PC-9 (cell line): ENCODE measurements around the gene SDCBP2.

Source experiments
- EZH2 ChIP-seq: fragments of 200-600 bp; sonication (generic); IDR thresholded peaks from 2 replicates; pipeline ENCODE4 v1.8.0; 2017; ENCODE audit warnings: antibody characterized with exemption, low read depth
- TF ChIP-seq, protein P1 (sequence below): fragments of 200-600 bp; sonication (generic); conservative IDR thresholded peaks from 2 replicates; pipeline ENCODE4 v1.6.1; 2017; ENCODE audit warnings: mixed run types, antibody characterized with exemption, mild to moderate bottlenecking, moderate library complexity

DNA sequence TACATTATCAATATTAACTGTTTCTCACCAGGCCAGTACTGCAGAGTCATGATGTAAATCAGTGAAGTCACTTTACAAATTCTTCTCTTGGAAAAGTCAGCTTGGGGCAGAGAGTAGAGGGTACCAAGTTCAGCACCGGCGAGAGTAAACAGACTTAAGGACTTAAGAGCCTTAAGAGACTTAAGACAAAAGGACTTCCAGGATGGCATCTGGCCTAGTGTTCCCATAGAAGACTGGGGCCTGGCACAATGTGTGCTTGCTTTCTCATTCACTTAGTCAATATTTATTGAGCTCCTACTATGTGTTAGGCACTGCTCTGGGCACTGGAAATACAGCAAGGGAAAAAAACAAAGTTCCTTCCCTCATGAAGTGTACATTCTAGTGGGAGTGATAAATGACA lies 64.2 kb downstream of the SDCBP2 start:
- TF ChIP-seq, protein P1, sequence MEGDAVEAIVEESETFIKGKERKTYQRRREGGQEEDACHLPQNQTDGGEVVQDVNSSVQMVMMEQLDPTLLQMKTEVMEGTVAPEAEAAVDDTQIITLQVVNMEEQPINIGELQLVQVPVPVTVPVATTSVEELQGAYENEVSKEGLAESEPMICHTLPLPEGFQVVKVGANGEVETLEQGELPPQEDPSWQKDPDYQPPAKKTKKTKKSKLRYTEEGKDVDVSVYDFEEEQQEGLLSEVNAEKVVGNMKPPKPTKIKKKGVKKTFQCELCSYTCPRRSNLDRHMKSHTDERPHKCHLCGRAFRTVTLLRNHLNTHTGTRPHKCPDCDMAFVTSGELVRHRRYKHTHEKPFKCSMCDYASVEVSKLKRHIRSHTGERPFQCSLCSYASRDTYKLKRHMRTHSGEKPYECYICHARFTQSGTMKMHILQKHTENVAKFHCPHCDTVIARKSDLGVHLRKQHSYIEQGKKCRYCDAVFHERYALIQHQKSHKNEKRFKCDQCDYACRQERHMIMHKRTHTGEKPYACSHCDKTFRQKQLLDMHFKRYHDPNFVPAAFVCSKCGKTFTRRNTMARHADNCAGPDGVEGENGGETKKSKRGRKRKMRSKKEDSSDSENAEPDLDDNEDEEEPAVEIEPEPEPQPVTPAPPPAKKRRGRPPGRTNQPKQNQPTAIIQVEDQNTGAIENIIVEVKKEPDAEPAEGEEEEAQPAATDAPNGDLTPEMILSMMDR = no peak
- no peak for TF ChIP-seq EZH2
